Stimulated activated CD4-positive, alpha-beta T cell treated with anti-CD3 and anti-CD28 coated beads, Interleukin-2, amount 100 ng/mL, for 4 hours (primary cell): ENCODE results near the gene RRP9.
"Not testable (repeated sequence)": the region's sequence is repeated elsewhere in the genome, so short reads cannot be mapped to it uniquely, and the experiment has no call there.

Experiments used
- DNase-seq: peaks from one replicate; pipeline ENCODE4 v3.0.0-alpha.2; 2020; ENCODE audit warnings: low read depth

RRP9 gene

DNA sequence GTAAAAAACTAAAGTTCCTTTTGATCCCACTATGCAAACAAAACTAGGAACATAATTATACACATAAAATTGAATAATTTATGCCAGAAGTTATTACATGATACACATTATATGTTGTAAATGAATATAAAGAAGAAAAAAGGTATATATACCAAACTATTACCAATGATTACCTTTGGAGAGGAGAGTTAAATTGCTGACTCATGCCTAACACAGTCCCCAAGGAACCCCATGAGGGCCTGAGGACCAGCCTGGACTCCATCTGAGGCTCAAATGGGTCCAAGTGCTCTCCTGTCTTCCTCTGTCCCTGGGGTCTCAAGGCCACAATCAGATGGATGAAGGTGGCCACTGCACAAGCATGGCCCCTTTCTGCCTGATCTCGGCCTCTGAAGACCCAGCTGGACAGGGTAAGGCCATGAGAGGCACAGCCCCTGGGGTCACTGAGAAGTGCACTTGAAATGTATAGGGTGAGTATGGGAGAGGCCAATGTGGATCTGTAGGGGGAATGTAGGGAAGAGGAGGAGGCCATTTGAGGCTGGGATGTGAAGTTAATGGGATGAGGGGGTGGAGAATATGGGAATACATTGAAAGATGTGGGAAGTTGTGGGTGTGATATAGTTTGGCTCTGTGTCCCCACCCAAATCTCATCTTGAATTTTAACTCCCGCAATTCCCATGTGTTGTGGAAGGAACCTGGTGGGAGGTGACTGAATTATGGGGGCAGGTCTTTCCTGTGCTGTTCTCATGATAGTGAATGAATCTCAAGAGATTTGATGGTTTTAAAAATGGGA is 37.5 kb downstream of the RRP9 start:
- no peak for DNase-seq

DNA sequence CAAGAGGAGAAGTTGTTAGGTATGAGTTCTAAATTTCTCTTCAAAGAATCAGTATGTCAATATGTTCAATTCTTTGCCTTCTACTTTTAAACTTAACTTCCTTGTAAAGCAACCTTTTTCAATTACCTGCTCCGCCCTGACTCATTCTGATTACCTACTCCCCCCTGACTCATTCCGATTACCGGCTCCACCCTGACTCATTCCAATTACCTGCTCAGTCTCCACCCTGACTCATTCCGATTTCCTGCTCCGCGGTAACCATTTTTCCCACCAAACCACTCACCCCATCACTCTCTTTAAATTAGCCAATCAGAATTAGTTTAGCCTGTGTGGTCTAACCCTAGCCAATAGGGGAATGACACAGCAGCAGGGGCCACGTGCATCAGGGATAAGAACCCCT is 39.3 kb downstream of the RRP9 start:
- not testable (repeated sequence) for DNase-seq

DNA sequence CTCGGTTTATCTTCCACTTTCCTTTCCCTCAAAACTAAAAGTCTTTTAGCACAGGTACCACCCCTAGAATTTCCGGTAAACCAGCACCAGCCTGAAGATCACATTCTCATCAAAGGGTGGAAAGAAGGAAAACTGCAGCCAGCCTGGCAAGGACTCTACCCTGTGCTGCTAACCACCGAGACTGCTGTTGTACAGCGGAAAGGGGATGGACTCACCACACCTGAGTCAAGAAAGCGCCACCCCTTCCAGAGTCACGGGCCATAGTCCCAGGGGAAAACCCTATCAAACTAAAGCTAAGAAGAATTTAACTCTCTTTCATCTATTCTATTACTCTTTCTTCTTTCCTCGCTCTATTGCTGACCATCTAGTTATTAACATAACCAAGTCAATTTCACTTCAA is 41.7 kb downstream of the RRP9 start:
- not testable (repeated sequence) for DNase-seq

DNA sequence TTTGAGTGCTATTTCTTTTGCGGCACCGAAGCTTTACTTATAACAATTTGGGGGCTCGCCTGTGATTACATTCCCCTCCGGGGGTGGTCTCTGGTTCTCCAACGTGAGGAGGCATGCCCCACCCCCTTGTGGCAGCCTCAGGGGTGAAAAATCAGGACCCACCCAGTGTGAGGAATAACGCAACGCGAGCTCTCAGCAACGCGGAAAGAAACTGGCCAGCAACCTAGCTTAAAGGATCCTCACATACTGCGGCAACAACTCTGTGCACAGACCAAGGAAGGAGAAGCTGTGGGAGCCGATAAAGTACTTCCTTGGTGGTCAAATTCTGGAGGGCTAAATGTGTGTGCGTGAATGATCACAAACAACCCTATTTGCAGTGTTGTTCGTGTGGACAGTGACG is 44.3 kb downstream of the RRP9 start:
- DNase-seq, result no peak

DNA sequence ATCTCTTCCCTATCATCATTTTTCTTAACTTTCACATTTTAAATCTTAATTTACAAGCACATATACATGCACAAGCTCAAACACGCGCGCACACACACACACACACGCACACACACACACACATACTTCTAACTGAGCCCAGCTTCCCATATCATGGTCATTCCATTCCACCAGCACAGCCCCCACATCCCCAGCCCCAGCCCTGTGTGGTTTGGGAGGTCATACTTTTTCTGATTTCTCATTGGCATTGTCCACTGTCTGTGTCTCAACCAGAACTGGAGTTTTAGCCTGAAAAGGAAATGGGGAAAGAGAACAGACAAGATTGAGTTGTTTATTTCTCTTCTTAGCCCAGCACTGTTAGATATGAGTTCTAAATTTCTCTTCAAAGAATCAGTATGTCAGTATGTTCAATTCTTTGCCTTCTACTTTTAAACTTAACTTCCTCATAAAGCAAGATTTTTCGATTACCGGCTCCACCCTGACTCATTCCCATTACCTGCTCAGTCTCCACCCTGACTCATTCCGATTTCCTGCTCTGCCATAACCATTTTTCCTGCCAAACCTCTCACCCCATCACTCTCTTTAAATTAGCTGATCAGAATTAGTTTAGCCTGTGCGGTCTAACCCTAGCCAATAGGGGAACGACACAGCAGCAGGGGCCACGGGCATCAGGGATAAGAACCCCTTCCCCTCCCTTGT is 44.9 kb downstream of the RRP9 start:
- no peak for DNase-seq

DNA sequence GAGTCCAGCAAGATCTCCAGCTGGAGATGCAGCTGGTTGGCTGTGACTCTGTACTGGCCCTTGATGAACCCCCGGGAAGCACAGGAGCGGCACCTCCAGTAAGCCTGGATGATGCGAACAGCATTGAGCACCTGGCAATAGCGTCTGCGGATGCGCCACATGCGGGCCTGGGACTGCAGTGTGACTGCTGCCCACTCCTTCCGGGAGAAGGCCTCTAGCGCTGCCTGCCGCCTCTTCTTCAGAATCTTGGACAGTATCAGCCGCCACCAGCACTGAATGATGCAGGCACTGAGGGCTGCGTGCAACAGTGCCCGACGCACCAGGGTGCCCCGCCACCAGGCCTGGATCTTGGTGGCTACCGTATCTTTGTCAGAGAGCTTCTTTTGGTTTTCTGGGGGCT is 46.8 kb downstream of the RRP9 start:
- DNase-seq, result no peak

DNA sequence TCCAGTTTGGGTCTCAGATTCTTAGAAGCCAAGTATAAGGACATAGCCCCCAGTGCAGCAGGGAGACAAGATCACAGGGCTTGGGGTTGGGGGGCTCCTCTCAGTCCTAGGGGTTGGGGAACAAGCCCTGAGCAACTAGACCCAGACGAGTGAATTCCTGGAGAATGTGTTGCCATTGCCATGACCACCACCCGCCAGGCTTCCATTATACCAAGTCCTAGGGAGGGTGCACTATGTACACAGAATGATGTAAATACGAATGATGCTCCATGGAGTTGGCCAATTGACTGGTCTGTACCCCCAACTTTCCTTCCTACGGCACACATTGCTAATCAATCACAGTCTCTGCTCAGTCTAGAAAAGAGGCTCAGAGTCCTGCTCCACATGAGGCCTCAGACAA is 47.3 kb downstream of the RRP9 start:
- no peak for DNase-seq

DNA sequence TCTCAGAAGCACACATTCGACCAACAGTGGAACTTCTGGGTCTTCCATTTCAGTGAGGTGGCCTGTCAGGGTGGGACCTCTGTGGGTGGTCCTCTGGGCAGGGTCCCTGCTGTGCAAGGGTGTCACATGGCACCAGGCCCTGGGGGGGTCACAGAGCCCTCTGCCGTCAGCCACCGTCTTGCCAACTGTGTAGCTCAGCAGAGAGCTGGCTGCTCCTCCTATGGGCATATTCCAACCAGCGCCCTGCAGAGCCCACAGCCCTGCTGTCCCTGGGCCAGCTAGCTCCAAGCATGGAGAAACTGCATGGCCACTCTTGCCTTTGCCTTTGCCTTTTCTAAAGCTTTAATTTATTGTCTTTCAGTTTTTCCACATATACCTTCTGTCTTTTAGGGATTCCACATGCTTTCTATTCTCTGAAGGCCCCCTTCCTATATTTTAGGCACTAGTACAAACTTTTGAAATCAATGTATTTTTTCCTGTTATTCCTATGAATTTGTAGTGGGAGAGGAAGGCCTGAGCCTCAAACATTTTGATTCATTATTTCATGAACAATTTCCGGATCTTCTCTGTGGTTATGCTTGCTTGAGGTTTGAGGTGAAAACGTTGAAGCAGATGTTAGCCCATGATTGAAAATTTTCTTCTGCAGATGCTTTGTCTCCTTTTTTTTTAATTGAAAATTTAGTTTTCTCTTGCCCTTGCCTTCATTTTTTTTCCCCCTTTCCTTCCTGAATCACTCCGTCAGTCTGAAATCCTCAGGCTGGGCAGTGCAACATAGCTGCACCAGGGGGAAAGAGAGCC is 50.3 kb downstream of the RRP9 start:
- DNase-seq, result no peak

DNA sequence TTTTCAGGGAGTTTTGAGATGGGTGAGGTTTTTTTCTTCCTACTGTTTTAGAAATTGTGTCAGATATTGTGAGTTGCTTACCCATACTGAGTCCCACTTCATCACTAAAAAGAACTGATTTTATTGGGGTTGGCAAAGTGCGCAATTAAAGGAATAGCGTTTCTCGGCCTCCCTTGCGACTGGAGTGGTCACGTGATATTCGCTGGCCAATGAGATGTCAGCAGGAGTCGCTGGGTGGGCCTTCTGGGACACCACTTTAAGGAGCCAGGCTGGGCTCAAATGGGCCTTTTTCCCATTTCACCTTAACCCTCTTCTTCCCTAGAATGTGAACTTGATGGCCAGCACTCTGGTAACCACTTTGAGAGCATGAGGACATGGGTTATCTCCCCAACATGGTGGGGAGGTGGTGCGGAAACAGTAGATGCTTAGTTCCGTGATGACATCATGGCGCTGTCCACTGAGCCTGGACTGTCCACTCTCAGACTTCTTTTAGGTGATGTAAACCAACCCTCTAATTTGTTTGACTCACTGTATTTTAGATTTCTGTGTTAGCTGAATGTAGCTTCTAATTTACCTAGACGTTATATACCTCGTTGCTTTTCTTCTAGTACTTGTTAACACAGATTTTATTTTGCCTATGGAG is 53.1 kb downstream of the RRP9 start:
- no peak for DNase-seq

DNA sequence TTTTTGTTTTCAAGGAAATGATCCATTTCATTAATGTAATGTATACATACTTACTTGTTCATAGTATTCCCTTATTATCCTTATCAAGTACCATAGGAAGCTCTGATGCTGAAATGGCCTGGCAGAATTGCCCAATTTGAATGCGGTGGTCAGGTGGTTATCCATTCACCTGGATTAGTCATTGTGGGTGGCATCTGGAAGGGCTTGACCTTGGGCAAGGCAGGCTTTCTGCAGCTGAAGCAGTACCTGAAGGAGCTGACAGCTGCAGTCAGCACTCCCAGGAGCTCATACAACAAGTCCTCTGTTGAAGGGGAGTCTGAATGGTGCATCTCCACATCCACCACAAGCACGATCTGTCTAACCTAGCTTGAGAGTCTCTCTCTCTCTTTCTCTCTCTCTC is 54.1 kb downstream of the RRP9 start:
- DNase-seq, result no peak

DNA sequence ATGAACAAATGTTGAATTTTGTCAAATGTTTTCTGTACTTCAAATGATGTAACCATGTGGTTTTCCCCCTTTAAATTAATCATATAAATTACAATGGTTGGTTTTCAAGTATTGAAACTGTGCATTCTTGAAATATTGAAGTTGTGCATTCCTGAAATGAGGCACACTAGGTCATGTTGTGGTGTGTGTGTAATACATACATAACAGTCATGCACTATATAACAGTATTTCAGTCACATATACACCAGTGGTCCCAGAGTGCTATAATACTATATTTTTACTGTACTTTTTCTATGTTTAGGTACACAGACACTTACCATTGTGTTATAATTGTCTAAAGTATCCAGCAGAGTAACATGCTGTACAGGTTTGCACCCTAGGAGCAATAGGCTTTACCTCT is 55.3 kb downstream of the RRP9 start:
- DNase-seq, result no peak
